DOHH2 (cell line): ENCODE measurements around the gene LRRIQ3.

Experiments
- H3F3A ChIP-seq: fragments of 200-600 bp; sonication (generic), shearing (Covaris generic); 2 replicates; pipeline ENCODE4 v1.6.0; 2016; ENCODE audit warnings: antibody characterized with exemption, mild to moderate bottlenecking; ENCODE audit not compliant: control insufficient read depth, insufficient read depth
- H3K27ac ChIP-seq: fragments of 200-600 bp; sonication (generic); 2 replicates; pipeline ENCODE4 v1.5.1; 2014; ENCODE audit warnings: low read depth, mild to moderate bottlenecking, low read length, moderate library complexity
- H3K27me3 ChIP-seq: fragments of 200-600 bp; sonication (generic); 2 replicates; pipeline ENCODE4 v1.6.1; 2014; ENCODE audit warnings: mild to moderate bottlenecking, low read length, mixed read lengths; ENCODE audit not compliant: control insufficient read depth
- H3K36me3 ChIP-seq: fragments of 200-600 bp; sonication (generic); 2 replicates; pipeline ENCODE4 v1.6.1; 2014; ENCODE audit warnings: mild to moderate bottlenecking, low read length, moderate library complexity, mixed read lengths; ENCODE audit not compliant: control insufficient read depth
- H3K4me1 ChIP-seq: fragments of 200-600 bp; sonication (generic); 2 replicates; pipeline ENCODE4 v1.6.1; 2014; ENCODE audit warnings: mild to moderate bottlenecking, low read length, mixed read lengths; ENCODE audit not compliant: control insufficient read depth
- H3K4me2 ChIP-seq: fragments of 200-600 bp; sonication (generic); 2 replicates; pipeline ENCODE4 v1.6.0; 2014; ENCODE audit warnings: mild to moderate bottlenecking, low read length, moderate library complexity
- H3K4me3 ChIP-seq: fragments of 200-600 bp; sonication (generic); 2 replicates; pipeline ENCODE4 v1.5.1; 2014; ENCODE audit warnings: mild to moderate bottlenecking, low read length, mixed read lengths
- H3K79me2 ChIP-seq: fragments of 200-600 bp; sonication (generic); 2 replicates; pipeline ENCODE4 v1.6.1; 2014; ENCODE audit warnings: mild to moderate bottlenecking, low read length, mixed read lengths; ENCODE audit not compliant: control insufficient read depth
- H3K9me2 ChIP-seq: fragments of 200-600 bp; sonication (generic); replicated peaks from 2 replicates; pipeline ENCODE4 v1.6.1; 2014; ENCODE audit warnings: mild to moderate bottlenecking, low read length, mixed read lengths; ENCODE audit not compliant: control insufficient read depth
- H3K9me3 ChIP-seq: fragments of 200-600 bp; sonication (generic); 2 replicates; pipeline ENCODE4 v1.6.1; 2014; ENCODE audit warnings: antibody characterized with exemption, low read length, mixed read lengths; ENCODE audit not compliant: control insufficient read depth, insufficient read depth
- H4K20me1 ChIP-seq: fragments of 200-600 bp; sonication (generic); 2 replicates; pipeline ENCODE4 v1.6.0; 2014; ENCODE audit warnings: low read depth, mild to moderate bottlenecking, antibody characterized with exemption, low read length, moderate library complexity; ENCODE audit not compliant: control insufficient read depth, insufficient read depth
- CTCF ChIP-seq: fragments of 200-600 bp; sonication (generic); IDR thresholded peaks from one replicate; pipeline ENCODE4 v1.5.1; 2014; ENCODE audit warnings: antibody characterized with exemption, mild to moderate bottlenecking, low read depth, low read length; ENCODE audit not compliant: poor library complexity, severe bottlenecking
- EZH2phosphoT487 ChIP-seq: fragments of 200-600 bp; sonication (generic); IDR thresholded peaks from 2 replicates; pipeline ENCODE4 v1.6.1; 2017; ENCODE audit warnings: borderline replicate concordance, mild to moderate bottlenecking, antibody characterized with exemption, low read length, moderate library complexity, mixed read lengths

LRRIQ3 gene

GRCh38 chr1:74237787-74238186, 39.8 kb upstream of the LRRIQ3 start:
- H3K27me3 ChIP-seq = no peaks in the 10 kb centered on the region
- TF ChIP-seq EZH2phosphoT487 (no peak), CTCF (no peak)
- H3F3A ChIP-seq = no peaks in the 10 kb centered on the region
- no peak overlapping the region for H3K4me2 ChIP-seq
- H3K27ac ChIP-seq = no peak overlapping the region
- H3K4me3 ChIP-seq = no peak overlapping the region
- H3K9me2 ChIP-seq = no peaks in the 10 kb centered on the region
- H3K79me2 ChIP-seq = no peaks in the 10 kb centered on the region
- no peaks in the 10 kb centered on the region for H3K4me1 ChIP-seq
- H3K36me3 ChIP-seq = no peaks in the 10 kb centered on the region
- H3K9me3 ChIP-seq = no peaks in the 10 kb centered on the region
- no peaks in the 10 kb centered on the region for H4K20me1 ChIP-seq

- H3K36me3 ChIP-seq = no peaks in the 10 kb centered on the region
- no peaks in the 10 kb centered on the region for H4K20me1 ChIP-seq
- H3K4me1 ChIP-seq = no peaks in the 10 kb centered on the region
- no peaks in the 10 kb centered on the region for H3K9me3 ChIP-seq
- no peaks in the 10 kb centered on the region for H3K9me2 ChIP-seq
- no peaks in the 10 kb centered on the region for H3K79me2 ChIP-seq
- H3K4me2 ChIP-seq = no peak overlapping the region
- no peak for TF ChIP-seq EZH2phosphoT487
- TF ChIP-seq CTCF = no peak
- no peak overlapping the region for H3K27ac ChIP-seq
- H3K4me3 ChIP-seq = no peak overlapping the region
- no peaks in the 10 kb centered on the region for H3K27me3 ChIP-seq
- H3F3A ChIP-seq = no peaks in the 10 kb centered on the region
Measured at GRCh38 chr1:74237035-74237434, 39.1 kb upstream of the LRRIQ3 start.

- no peak for TF ChIP-seq EZH2phosphoT487
- no peak for TF ChIP-seq CTCF
- H3K4me1 ChIP-seq = no peaks in the 10 kb centered on the region
- no peak overlapping the region for H3K4me2 ChIP-seq
- H3K27me3 ChIP-seq = no peaks in the 10 kb centered on the region
- H3K27ac ChIP-seq = no peak overlapping the region
- H3K79me2 ChIP-seq = no peaks in the 10 kb centered on the region
- H3F3A ChIP-seq = no peaks in the 10 kb centered on the region
- no peaks in the 10 kb centered on the region for H3K9me2 ChIP-seq
- H3K9me3 ChIP-seq = no peaks in the 10 kb centered on the region
- H4K20me1 ChIP-seq = no peaks in the 10 kb centered on the region
- H3K36me3 ChIP-seq = no peaks in the 10 kb centered on the region
- H3K4me3 ChIP-seq = no peak overlapping the region
Measured at GRCh38 chr1:74236440-74236839, 38.5 kb upstream of the LRRIQ3 start.

- no peaks in the 10 kb centered on the region for H3K27me3 ChIP-seq
- TF ChIP-seq EZH2phosphoT487 (no peak), CTCF (no peak)
- no peaks in the 10 kb centered on the region for H3K79me2 ChIP-seq
- H3K36me3 ChIP-seq = no peaks in the 10 kb centered on the region
- H3K27ac ChIP-seq = no peak within 1 kb of the TSS
- no peak within 1 kb of the TSS for H3K4me2 ChIP-seq
- no peaks in the 10 kb centered on the region for H4K20me1 ChIP-seq
- no peaks in the 10 kb centered on the region for H3K9me3 ChIP-seq
- no peaks in the 10 kb centered on the region for H3K4me1 ChIP-seq
- no peak within 1 kb of the TSS for H3K4me3 ChIP-seq
- H3K9me2 ChIP-seq = no peaks in the 10 kb centered on the region
- H3F3A ChIP-seq = no peaks in the 10 kb centered on the region
Measured at GRCh38 chr1:74235153-74235552, 37.2 kb upstream of the LRRIQ3 start, which contains the start of gene TNNI3K. TNNI3K (plus strand) TSS chr1:74235387; CDS start chr1:74235452, 65 bp downstream.
